HG02852 (cell line): ENCODE measurements around the gene CDK6.
"Not testable (repeated sequence)": the region's sequence is repeated elsewhere in the genome, so short reads cannot be mapped to it uniquely, and the experiment has no call there.

Experiments
- ATAC-seq: cut with Tn5 transposase; IDR thresholded peaks from one replicate; pipeline ENCODE4 v1.9.1; 2021; ENCODE audit warnings: mild to moderate bottlenecking, moderate library complexity; ENCODE audit not compliant: unreplicated experiment

The CDK6 gene

GRCh38 chr7:92763636-92764423 is 72.5 kb downstream of the CDK6 start:
- no peak for ATAC-seq

- ATAC-seq, result no peak
Measured at GRCh38 chr7:92762851-92763250, 73.5 kb downstream of the CDK6 start.

- ATAC-seq, result no peak
Measured at GRCh38 chr7:92761391-92762097, 74.8 kb downstream of the CDK6 start.

GRCh38 chr7:92758796-92759431 is 77.5 kb downstream of the CDK6 start:
- no peak for ATAC-seq

- ATAC-seq, result not testable (repeated sequence)
Measured at GRCh38 chr7:92757311-92757910, 79.0 kb downstream of the CDK6 start.

GRCh38 chr7:92755680-92756079 is 80.7 kb downstream of the CDK6 start:
- no peak for ATAC-seq

- no peak for ATAC-seq
Measured at GRCh38 chr7:92754919-92755581, 81.3 kb downstream of the CDK6 start.

GRCh38 chr7:92753614-92754013 is 82.8 kb downstream of the CDK6 start:
- no peak for ATAC-seq

GRCh38 chr7:92751902-92752901 is 84.2 kb downstream of the CDK6 start:
- no peak for ATAC-seq

GRCh38 chr7:92750946-92751345 is 85.4 kb downstream of the CDK6 start:
- ATAC-seq, result no peak

- ATAC-seq, result no peak
Measured at GRCh38 chr7:92750447-92750839, 85.9 kb downstream of the CDK6 start.

GRCh38 chr7:92749832-92750446 is 86.4 kb downstream of the CDK6 start:
- ATAC-seq, result no peak

- no peak for ATAC-seq
Measured at GRCh38 chr7:92749327-92749755, 87.0 kb downstream of the CDK6 start.

GRCh38 chr7:92748495-92748894 is 87.9 kb downstream of the CDK6 start:
- no peak for ATAC-seq

GRCh38 chr7:92747041-92747835 is 89.1 kb downstream of the CDK6 start:
- no peak for ATAC-seq

GRCh38 chr7:92745241-92745640 is 91.1 kb downstream of the CDK6 start:
- ATAC-seq, result no peak

- ATAC-seq, result not testable (repeated sequence)
Measured at GRCh38 chr7:92744180-92744579, 92.2 kb downstream of the CDK6 start.

GRCh38 chr7:92742186-92742585 is 94.2 kb downstream of the CDK6 start:
- no peak for ATAC-seq
